K562 (cell line): ENCODE data around the gene MOB3C. TPM values are rescaled to one million over a fixed set of nuclear protein-coding genes. Genes with fewer than 3 reads are reported as not detected.

Experiments
- ATAC-seq: fragments of 200-7000 bp; cut with Tn5 transposase; 3 replicates; pipeline ENCODE4 v1.9.1; 2020; ENCODE audit warnings: moderate library complexity
- BruUV-seq: library from RNA; stranded (reverse); fragments of 400-500 nt; replicated peaks from 2 replicates; lab custom pipeline; 2021; lab: Mats Ljungman, UMichigan
- CTCF ChIA-PET: fragments of 300-600 bp; formaldehyde crosslinking; extraction: SDS; loops from one replicate; lab custom pipeline; 2021; ENCODE audit warnings: low intra/inter-chr PET ratio; lab: Yijun Ruan, JAX
- POLR2A ChIA-PET: fragments of 300-600, 350-650 bp; sonication (Branson Sonifier 250); formaldehyde crosslinking; extraction: SDS; loops from one replicate; lab custom pipeline; 2021; ENCODE audit warnings: antibody characterized with exemption, inconsistent platforms; lab: Yijun Ruan, JAX
- DNase-seq, 4 experiments: peaks; one replicate each; pipeline versions ENCODE4 v3.0.0 to v3.0.0-alpha.2; 2011 to 2018; ENCODE audit warnings: low spot score in 3 of 4, mixed read lengths in 3 of 4; ENCODE audit errors: extremely low read depth in 1 of 4
- FAIRE-seq: peaks from 2 replicates; lab custom pipeline; 2011; peaks lifted over from hg19 to GRCh38; lab: Jason Lieb, UNC
- H2AFZ ChIP-seq: 2 replicates; pipeline ENCODE4 v1.6.0; 2011; ENCODE audit warnings: low read depth, low read length, control low read depth, inconsistent platforms
- H3K27ac ChIP-seq: fragments of 200-600 bp; 3 replicates; pipeline ENCODE4 v1.8.0; 2011; ENCODE audit warnings: low read depth, mild to moderate bottlenecking, control low read depth, inconsistent platforms, low read length, moderate library complexity, mixed read lengths; ENCODE audit errors: extremely low read depth
- H3K27me3 ChIP-seq, 2 experiments: fragments of 300-600 bp in 1 of 2; 2 replicates in 1 of 2; 3 replicates in 1 of 2; pipeline versions ENCODE4 v1.6.0 to v1.8.0; 2011; ENCODE audit warnings: inconsistent platforms in 2 of 2, low read length in 2 of 2, mild to moderate bottlenecking in 1 of 2, mixed read lengths in 1 of 2, moderate library complexity in 1 of 2; ENCODE audit not compliant: control insufficient read depth in 2 of 2, insufficient read depth in 2 of 2
- H3K36me3 ChIP-seq: fragments of 300-600 bp; 3 replicates; pipeline ENCODE4 v1.8.0; 2011; ENCODE audit warnings: mild to moderate bottlenecking, low read length, inconsistent platforms; ENCODE audit not compliant: control insufficient read depth, insufficient read depth
- H3K4me1 ChIP-seq, 2 experiments: fragments of 200-600 bp in 1 of 2; replicated peaks in 1 of 2; 2 replicates in 1 of 2; 3 replicates in 1 of 2; pipeline versions ENCODE4 v1.5.1 to v1.8.0; 2011; ENCODE audit warnings: inconsistent platforms in 2 of 2, low read length in 2 of 2, mild to moderate bottlenecking in 1 of 2, mixed read lengths in 1 of 2, moderate library complexity in 1 of 2; ENCODE audit not compliant: control insufficient read depth in 2 of 2, insufficient read depth in 2 of 2
- H3K4me2 ChIP-seq: 2 replicates; pipeline ENCODE4 v1.6.1; 2011; ENCODE audit warnings: low read length, control low read depth, inconsistent platforms, mixed read lengths; ENCODE audit not compliant: insufficient read depth
- H3K4me3 ChIP-seq: fragments of 200-600 bp; sonication (generic), shearing (Covaris generic); 2 replicates; pipeline ENCODE4 v1.5.1; 2016; ENCODE audit warnings: control low read depth, inconsistent platforms
- H3K79me2 ChIP-seq: fragments of 200-600 bp; 3 replicates; pipeline ENCODE4 v1.8.0; 2011; ENCODE audit warnings: low read length, inconsistent platforms; ENCODE audit not compliant: control insufficient read depth, insufficient read depth
- H3K9ac ChIP-seq, 2 experiments: 2 replicates each; pipeline versions ENCODE4 v1.6.0 to v1.6.1; 2011; ENCODE audit warnings: low read depth in 2 of 2, low read length in 2 of 2, control low read depth in 1 of 2, inconsistent platforms in 1 of 2, mild to moderate bottlenecking in 1 of 2, mixed read lengths in 1 of 2; ENCODE audit not compliant: insufficient read depth in 1 of 2
- H3K9me1 ChIP-seq: one replicate; pipeline ENCODE4 v1.6.0; 2011; ENCODE audit warnings: inconsistent platforms, mild to moderate bottlenecking, low read length, moderate library complexity; ENCODE audit not compliant: control insufficient read depth, insufficient read depth
- H3K9me3 ChIP-seq: replicated peaks from 2 replicates; pipeline ENCODE4 v1.5.1; 2011; ENCODE audit warnings: low read depth, low read length, inconsistent platforms; ENCODE audit not compliant: control insufficient read depth, insufficient read depth
- H4K20me1 ChIP-seq: replicated peaks from 2 replicates; pipeline ENCODE4 v1.6.1; 2011; ENCODE audit warnings: low read length, inconsistent platforms, mixed read lengths; ENCODE audit not compliant: control insufficient read depth, insufficient read depth
- BRF1 ChIP-seq: IDR thresholded peaks from 3 replicates; pipeline ENCODE4 v1.6.1; 2011; ENCODE audit warnings: borderline replicate concordance, mild to moderate bottlenecking; ENCODE audit not compliant: insufficient read length; ENCODE audit errors: extremely low read depth
- DEAF1 ChIP-seq: fragments of 450-650 bp; formaldehyde crosslinking; IDR thresholded peaks from 2 replicates; pipeline ENCODE4 v1.4.0; 2020; ENCODE audit warnings: mild to moderate bottlenecking, moderate library complexity
- ETV5 ChIP-seq: sonication (generic); formaldehyde crosslinking; IDR thresholded peaks from 2 replicates; pipeline ENCODE4 v1.4.0; 2020; ENCODE audit warnings: low read depth, mild to moderate bottlenecking, missing genetic modification reagents
- HMGN3 ChIP-seq: IDR thresholded peaks from 2 replicates; pipeline ENCODE4 v1.6.1; 2011; ENCODE audit warnings: borderline replicate concordance, low read depth, mild to moderate bottlenecking, mixed read lengths, low read length; ENCODE audit not compliant: insufficient read length; ENCODE audit errors: extremely low read depth
- KLF16 ChIP-seq: IDR thresholded peaks from 2 replicates; pipeline ENCODE4 v1.6.1; 2016; ENCODE audit warnings: antibody characterized with exemption
- RUNX1 ChIP-seq: sonication (generic); IDR thresholded peaks from 2 replicates; pipeline ENCODE4 v1.6.1; 2016; ENCODE audit warnings: antibody characterized with exemption, low read depth
- TAF15 ChIP-seq: fragments of 200-400 bp; formaldehyde crosslinking; IDR thresholded peaks from 2 replicates; pipeline ENCODE4 v1.6.1; 2017; ENCODE audit warnings: mild to moderate bottlenecking, low read depth, low read length, moderate library complexity
- TEAD2 ChIP-seq: fragments of 450-650 bp; IDR thresholded peaks from 2 replicates; pipeline ENCODE4 v1.6.1; 2016; ENCODE audit warnings: missing genetic modification characterization, control low read depth, missing compliant biosample characterization
- ZSCAN32 ChIP-seq: fragments of 450-650 bp; formaldehyde crosslinking; IDR thresholded peaks from 2 replicates; pipeline ENCODE4 v1.4.0; 2020; ENCODE audit warnings: mild to moderate bottlenecking, moderate library complexity
- WGBS: fragments of 100-300 bp; shearing (Covaris generic); methylation state at CpG from one replicate; pipeline ENCODE4 v1.1.6; 2016; ENCODE audit warnings: low coverage, mixed read lengths; ENCODE audit not compliant: insufficient coverage; ENCODE audit errors: missing lambda C conversion rate; 5-methylcytosine and 5-hydroxymethylcytosine counted together
- in situ Hi-C: fragments of 300-500 bp; cut with MboI; formaldehyde crosslinking; loops from 4 replicates; pipeline ENCODE4 v1.15.0; 2018; ENCODE audit warnings: inconsistent platforms, mixed read lengths
- intact Hi-C: fragments of 100-400 bp; cut with micrococcal nuclease; formaldehyde crosslinking; loops from 2 replicates; pipeline ENCODE4 v1.14.2; 2022
- polyA plus RNA-seq, 8 experiments: library from polyadenylated mRNA; depleted of rRNA in 4 of 8; stranded (reverse) in 5 of 8; unstranded in 3 of 8; fragments of >200 nt; fragmentation: Nextera tagmentation in 2 of 8; fragmentation: Illumina TruSeq in 1 of 8; extraction: Ambion mirVana in 2 of 8; extraction: Trizol in 1 of 8; gene quantifications; 2 replicates each; pipeline versions ENCODE4 v1.2.1 to v1.2.3, GENCODE V29; 2011 to 2014; ENCODE audit warnings: inconsistent platforms in 1 of 8, missing spikeins in 1 of 8
- total RNA-seq, 7 experiments: library from RNA; depleted of rRNA in 6 of 7; stranded (reverse); fragments of >200 nt in 6 of 7; fragmentation: Illumina TruSeq in 2 of 7; extraction: Trizol in 2 of 7; gene quantifications; 2 replicates each; pipeline versions ENCODE4 v1.2.1 to v1.2.3, GENCODE V29; 2011 to 2021; ENCODE audit warnings: low replicate concordance in 1 of 7

The MOB3C gene
- total and polyA plus RNA-seq, 9 of the 15 experiments (the other 6 are each of a cell fraction or from before 2014, with no cell fraction given): 1.0 to 7.5 (median 3.7) TPM

GRCh38 chr1:46654012-46654411 lies 37.4 kb upstream of the MOB3C start:
- TF ChIP-seq ZSCAN32 (no peak), HMGN3 (no peak), TEAD2 (no peak), DEAF1 (no peak), ETV5 (no peak), TAF15 (no peak), KLF16 (no peak), RUNX1 (no peak), BRF1 (no peak)
- POLR2A ChIA-PET: interaction anchor here (0.6 to 1.5 kb wide), 3 partner anchors 16 to 21 kb away, joined by 3 to 4 read pairs (median 4); no protein-coding TSS in a partner anchor
- Histone ChIP-seq H3K4me3 (no peak overlapping the region), H3K27me3 (no peaks in the 10 kb centered on the region), H3K9me1 (no peaks in the 10 kb centered on the region), H3K9ac (no peak overlapping the region), H4K20me1 (no peaks in the 10 kb centered on the region), H3K4me2 (no peak overlapping the region), H3K9me3 (no peaks in the 10 kb centered on the region), H3K36me3 (peaks cover 34% of the 10 kb centered on the region), H2AFZ (no peak overlapping the region), H3K4me1 (no peaks in the 10 kb centered on the region), H3K79me2 (no peaks in the 10 kb centered on the region), H3K27ac (no peak overlapping the region)
- in situ Hi-C loops: no loop called here
- ATAC-seq (no peak), DNase-seq (no peak), FAIRE-seq (no peak)
- 30% methylated on average over 1 of the region's 1 CpG for WGBS
- intact Hi-C loops: no loop called here
- CTCF ChIA-PET: no interaction called here
- no TSS peak for BruUV-seq
